Duodenal mucosa (tissue), 2 donors: ENCODE results near the gene LNX1.

ENCODE experiments used
- H3K27ac ChIP-seq: one replicate; pipeline ENCODE4 v1.7.0; 2013; ENCODE audit warnings: low read depth, low read length
- H3K27me3 ChIP-seq, 2 donors: one replicate each; pipeline ENCODE4 v1.7.0; 2013; ENCODE audit warnings: low read length in 2 of 2, control low read depth in 1 of 2; ENCODE audit not compliant: insufficient read depth in 2 of 2, control insufficient read depth in 1 of 2
- H3K36me3 ChIP-seq, 2 donors: one replicate each; pipeline ENCODE4 v1.7.0; 2013; ENCODE audit warnings: low read length in 2 of 2, control low read depth in 1 of 2; ENCODE audit not compliant: insufficient read depth in 2 of 2, control insufficient read depth in 1 of 2
- H3K4me1 ChIP-seq, 2 donors: one replicate each; pipeline ENCODE4 v1.7.0; 2013; ENCODE audit warnings: low read length in 2 of 2, control low read depth in 1 of 2; ENCODE audit not compliant: insufficient read depth in 2 of 2, control insufficient read depth in 1 of 2
- H3K4me3 ChIP-seq, 2 donors: one replicate each; pipeline ENCODE4 v1.7.0; 2013; ENCODE audit warnings: low read length in 2 of 2, low read depth in 1 of 2
- H3K9ac ChIP-seq, 2 donors: one replicate each; pipeline ENCODE4 v1.7.0; 2013; ENCODE audit warnings: low read length in 2 of 2, low read depth in 1 of 2
- H3K9me3 ChIP-seq, 2 donors: one replicate each; pipeline ENCODE4 v1.7.0; 2013; ENCODE audit warnings: low read length in 2 of 2, control low read depth in 1 of 2; ENCODE audit not compliant: control insufficient read depth in 1 of 2

The LNX1 gene

GRCh38 chr4:53461244-53461643 lies 130.0 kb downstream of the LNX1 start:
- Histone ChIP-seq H3K4me3 (no peak overlapping the region), H3K36me3 (peaks cover 9 to 32% of the 10 kb centered on the region in 2 donors), H3K9ac (no peak overlapping the region), H3K27ac (no peak overlapping the region), H3K4me1 (no peaks in the 10 kb centered on the region), H3K9me3 (no peaks in the 10 kb centered on the region), H3K27me3 (no peaks in the 10 kb centered on the region)

- no peak overlapping the region for H3K9ac ChIP-seq
- no peaks in the 10 kb centered on the region for H3K4me1 ChIP-seq
- H3K27ac ChIP-seq: no peak overlapping the region
- H3K27me3 ChIP-seq: no peaks in the 10 kb centered on the region
- H3K9me3 ChIP-seq: no peaks in the 10 kb centered on the region
- no peak overlapping the region for H3K4me3 ChIP-seq
- peaks cover 9 to 46% of the 10 kb centered on the region in 2 donors for H3K36me3 ChIP-seq
These were observed 131.7 kb downstream of the LNX1 start for GRCh38 chr4:53459548-53459947.

- no peaks in the 10 kb centered on the region for H3K4me1 ChIP-seq
- H3K9ac ChIP-seq: no peak overlapping the region
- H3K4me3 ChIP-seq: no peak overlapping the region
- H3K27ac ChIP-seq: no peak overlapping the region
- H3K36me3 ChIP-seq: peaks cover 4 to 52% of the 10 kb centered on the region in 2 donors
- no peaks in the 10 kb centered on the region for H3K27me3 ChIP-seq
- no peaks in the 10 kb centered on the region for H3K9me3 ChIP-seq
These were observed 135.1 kb downstream of the LNX1 start for GRCh38 chr4:53456178-53456577.

GRCh38 chr4:53455766-53456165 lies 135.5 kb downstream of the LNX1 start:
- no peak overlapping the region for H3K4me3 ChIP-seq
- no peak overlapping the region for H3K9ac ChIP-seq
- no peaks in the 10 kb centered on the region for H3K27me3 ChIP-seq
- H3K27ac ChIP-seq: no peak overlapping the region
- no peaks in the 10 kb centered on the region for H3K4me1 ChIP-seq
- H3K9me3 ChIP-seq: no peaks in the 10 kb centered on the region
- H3K36me3 ChIP-seq: peaks cover under 1 to 48% of the 10 kb centered on the region in 2 donors

GRCh38 chr4:53453385-53453784 lies 137.9 kb downstream of the LNX1 start:
- H3K9me3 ChIP-seq: no peaks in the 10 kb centered on the region
- H3K27ac ChIP-seq: no peak overlapping the region
- H3K36me3 ChIP-seq: peaks cover 3 to 41% of the 10 kb centered on the region in 2 donors
- no peaks in the 10 kb centered on the region for H3K27me3 ChIP-seq
- no peak overlapping the region for H3K9ac ChIP-seq
- H3K4me3 ChIP-seq: no peak overlapping the region
- no peaks in the 10 kb centered on the region for H3K4me1 ChIP-seq

- peaks cover 3 to 34% of the 10 kb centered on the region in 2 donors for H3K36me3 ChIP-seq
These were observed 140.5 kb downstream of the LNX1 start for GRCh38 chr4:53450773-53451172.

GRCh38 chr4:53444954-53445353 lies 146.3 kb downstream of the LNX1 start:
- Histone ChIP-seq H3K36me3 (peaks cover 21 to 47% of the 10 kb centered on the region in 2 donors), H3K27me3 (no peaks in the 10 kb centered on the region), H3K9me3 (no peaks in the 10 kb centered on the region), H3K27ac (no peak overlapping the region), H3K9ac (no peak overlapping the region), H3K4me1 (no peaks in the 10 kb centered on the region), H3K4me3 (no peak overlapping the region)

More at GRCh38 chr4:53450773-53451172, 140.5 kb downstream of the LNX1 start:
- H3K27me3 ChIP-seq: no peaks in the 10 kb centered on the region
- H3K9me3 ChIP-seq: no peaks in the 10 kb centered on the region
- H3K9ac ChIP-seq: no peak overlapping the region
- H3K4me3 ChIP-seq: no peak overlapping the region
- H3K27ac ChIP-seq: no peak overlapping the region
- no peaks in the 10 kb centered on the region for H3K4me1 ChIP-seq

GRCh38 chr4:53441564-53441963 lies 149.7 kb downstream of the LNX1 start:
- H3K9ac ChIP-seq: no peak overlapping the region
- H3K36me3 ChIP-seq: peaks cover 24 to 58% of the 10 kb centered on the region in 2 donors
- no peaks in the 10 kb centered on the region for H3K27me3 ChIP-seq
- H3K4me1 ChIP-seq: no peaks in the 10 kb centered on the region
- no peaks in the 10 kb centered on the region for H3K9me3 ChIP-seq
- no peak overlapping the region for H3K4me3 ChIP-seq
- H3K27ac ChIP-seq: no peak overlapping the region

GRCh38 chr4:53436251-53436650 lies 155.0 kb downstream of the LNX1 start:
- H3K9me3 ChIP-seq: no peaks in the 10 kb centered on the region
- no peak overlapping the region for H3K4me3 ChIP-seq
- H3K27ac ChIP-seq: no peak overlapping the region
- no peaks in the 10 kb centered on the region for H3K27me3 ChIP-seq
- no peak overlapping the region for H3K9ac ChIP-seq
- peaks cover 11 to 39% of the 10 kb centered on the region in 2 donors for H3K36me3 ChIP-seq
- H3K4me1 ChIP-seq: no peaks in the 10 kb centered on the region

GRCh38 chr4:53432528-53433424 lies 158.5 kb downstream of the LNX1 start:
- Histone ChIP-seq H3K36me3 (peaks cover 7 to 36% of the 10 kb centered on the region in 2 donors), H3K9me3 (no peaks in the 10 kb centered on the region), H3K4me3 (no peak overlapping the region), H3K27ac (no peak overlapping the region), H3K4me1 (no peaks in the 10 kb centered on the region), H3K27me3 (no peaks in the 10 kb centered on the region), H3K9ac (no peak overlapping the region)
